Endothelial cell of umbilical vein (primary cell): Measurements from ENCODE around the gene PLXND1. TPM values are rescaled to one million over a fixed set of nuclear protein-coding genes. Genes with fewer than 3 reads are reported as not detected.

Source experiments
- BruUV-seq: library from RNA; stranded (reverse); fragments of 400-500 nt; replicated peaks from 2 replicates; lab custom pipeline; 2021; lab: Mats Ljungman, UMichigan
- CTCF ChIA-PET: fragments of 300-600, 350-600 bp; sonication (Branson Sonifier 250); formaldehyde crosslinking; loops from one replicate; lab custom pipeline; 2021; ENCODE audit warnings: antibody characterized with exemption, inconsistent platforms; lab: Charles Lee
- POLR2A ChIA-PET: fragments of 300-600, 350-600 bp; sonication (Branson Sonifier 250); formaldehyde crosslinking; loops from one replicate; lab custom pipeline; 2021; ENCODE audit warnings: antibody characterized with exemption, inconsistent platforms; lab: Charles Lee
- DNase-seq: peaks from one replicate; pipeline ENCODE4 v3.0.0-alpha.2; 2011; ENCODE audit warnings: low read depth, low spot score
- FAIRE-seq: peaks from 2 replicates; lab custom pipeline; 2011; peaks lifted over from hg19 to GRCh38; lab: Jason Lieb, UNC
- H2AFZ ChIP-seq: 2 replicates; pipeline ENCODE4 v1.6.0; 2012; ENCODE audit warnings: low read depth, low read length, control low read depth, inconsistent platforms
- H3K27ac ChIP-seq: 2 replicates; pipeline ENCODE4 v1.5.1; 2011; ENCODE audit warnings: low read depth, mild to moderate bottlenecking, control low read depth, low read length, moderate library complexity; ENCODE audit not compliant: insufficient read depth
- H3K27me3 ChIP-seq, 2 experiments: 2 replicates each; pipeline versions ENCODE4 v1.6.0 to v1.6.1; 2011; ENCODE audit warnings: low read length in 2 of 2, mixed read lengths in 1 of 2; ENCODE audit not compliant: control insufficient read depth in 2 of 2, insufficient read depth in 2 of 2
- H3K36me3 ChIP-seq, 2 experiments: 2 replicates in 1 of 2; 3 replicates in 1 of 2; pipeline ENCODE4 v1.5.1; 2011; ENCODE audit warnings: low read length in 2 of 2, mild to moderate bottlenecking in 1 of 2, moderate library complexity in 1 of 2; ENCODE audit not compliant: control insufficient read depth in 2 of 2, insufficient read depth in 2 of 2; ENCODE audit errors: extremely low read depth in 1 of 2
- H3K4me1 ChIP-seq: 3 replicates; pipeline ENCODE4 v1.5.1; 2011; ENCODE audit warnings: mild to moderate bottlenecking, low read length; ENCODE audit not compliant: control insufficient read depth, insufficient read depth; ENCODE audit errors: extremely low read depth
- H3K4me2 ChIP-seq: 2 replicates; pipeline ENCODE4 v1.6.1; 2011; ENCODE audit warnings: low read length, control low read depth, mixed read lengths; ENCODE audit not compliant: insufficient read depth
- H3K4me3 ChIP-seq, 3 experiments: fragments of 200-600 bp in 1 of 3; sonication (generic), shearing (Covaris generic) in 1 of 3; replicated peaks in 1 of 3; 2 replicates each; pipeline ENCODE4 v1.5.1; 2011 to 2016; ENCODE audit warnings: control low read depth in 3 of 3, low read length in 3 of 3, mild to moderate bottlenecking in 2 of 3, inconsistent platforms in 1 of 3, low read depth in 1 of 3, moderate library complexity in 1 of 3; ENCODE audit not compliant: insufficient read depth in 1 of 3
- H3K79me2 ChIP-seq: 2 replicates; pipeline ENCODE4 v1.6.0; 2012; ENCODE audit warnings: low read length, inconsistent platforms; ENCODE audit not compliant: control insufficient read depth, insufficient read depth
- H3K9ac ChIP-seq: replicated peaks from 2 replicates; pipeline ENCODE3; 2011; ENCODE audit warnings: low read length, control low read depth; ENCODE audit not compliant: insufficient read depth; ENCODE audit errors: extremely low read depth
- H3K9me1 ChIP-seq: replicated peaks from 3 replicates; pipeline ENCODE4 v1.6.0; 2011; ENCODE audit warnings: mild to moderate bottlenecking, low read length; ENCODE audit not compliant: control insufficient read depth, insufficient read depth; ENCODE audit errors: extremely low read depth
- H3K9me3 ChIP-seq: replicated peaks from 2 replicates; pipeline ENCODE4 v1.5.1; 2012; ENCODE audit warnings: low read length, inconsistent platforms; ENCODE audit not compliant: control insufficient read depth, insufficient read depth
- H4K20me1 ChIP-seq: replicated peaks from 2 replicates; pipeline ENCODE3; 2011; ENCODE audit warnings: mild to moderate bottlenecking, low read length; ENCODE audit not compliant: control insufficient read depth, insufficient read depth; ENCODE audit errors: extremely low read depth
- CTCF ChIP-seq, 2 donors: IDR thresholded peaks; 1 replicate in 1 of 2; 2 replicates in 1 of 2; pipeline ENCODE4 v1.5.1; 2011; ENCODE audit warnings: low read length in 2 of 2, mild to moderate bottlenecking in 2 of 2, moderate library complexity in 2 of 2, control low read depth in 1 of 2, inconsistent platforms in 1 of 2, low read depth in 1 of 2; ENCODE audit not compliant: insufficient read depth in 1 of 2; ENCODE audit errors: extremely low read depth in 1 of 2
- EZH2 ChIP-seq: IDR thresholded peaks from 2 replicates; pipeline ENCODE4 v1.6.1; 2012; ENCODE audit warnings: borderline replicate concordance, low read depth, mild to moderate bottlenecking, moderate library complexity, low read length, inconsistent platforms; ENCODE audit not compliant: severe bottlenecking
- FOS ChIP-seq: IDR thresholded peaks from 2 replicates; pipeline ENCODE4 v1.6.1; 2011; ENCODE audit warnings: mild to moderate bottlenecking, low read length, moderate library complexity, borderline replicate concordance; ENCODE audit not compliant: insufficient read depth
- GATA2 ChIP-seq: IDR thresholded peaks from 2 replicates; pipeline ENCODE4 v1.7.0; 2011; ENCODE audit warnings: low read depth, mild to moderate bottlenecking, moderate library complexity, mixed read lengths, low read length; ENCODE audit not compliant: insufficient read length, insufficient read depth
- JUN ChIP-seq: IDR thresholded peaks from 2 replicates; pipeline ENCODE4 v1.6.1; 2011; ENCODE audit warnings: borderline replicate concordance, low read depth; ENCODE audit not compliant: insufficient read length, insufficient read depth
- MAX ChIP-seq: IDR thresholded peaks from 2 replicates; pipeline ENCODE4 v1.6.1; 2011; ENCODE audit not compliant: insufficient read depth, insufficient read length
- MYC ChIP-seq: IDR thresholded peaks from one replicate; pipeline ENCODE4 v1.6.1; 2011; ENCODE audit warnings: mild to moderate bottlenecking, low read depth, low read length
- POLR2A ChIP-seq: IDR thresholded peaks from 2 replicates; pipeline ENCODE4 v1.6.1; 2012; ENCODE audit warnings: low read depth, mild to moderate bottlenecking, control low read depth, low read length
- POLR2AphosphoS5 ChIP-seq: IDR thresholded peaks from 2 replicates; pipeline ENCODE4 v1.6.1; 2012; ENCODE audit warnings: low read depth, mild to moderate bottlenecking, control low read depth, low read length, moderate library complexity; ENCODE audit not compliant: insufficient read depth
- dilution Hi-C: fragments of 300-500 bp; cut with MboI; formaldehyde crosslinking; loops from one replicate; pipeline ENCODE4 v1.15.0; 2019; ENCODE audit warnings: low sequenced_read_pairs; ENCODE audit not compliant: extremely low pct_ligation_motif_present
- intact Hi-C: fragments of 100-400 bp; cut with micrococcal nuclease; formaldehyde crosslinking; loops from one replicate; pipeline ENCODE4 v1.10.0; 2022
- polyA plus RNA-seq, 4 experiments: library from polyadenylated mRNA; depleted of rRNA in 3 of 4; stranded (reverse) in 3 of 4; unstranded in 1 of 4; fragments of >200 nt; gene quantifications; 2 replicates each; pipeline versions ENCODE4 v1.2.1 to v1.2.3, GENCODE V29; 2011 to 2012; ENCODE audit warnings: missing spikeins in 1 of 4
- total RNA-seq: library from RNA; stranded (reverse); gene quantifications from 2 replicates; pipeline ENCODE4 v1.2.3, GENCODE V29; 2021

Gene PLXND1
- total and polyA plus RNA-seq, 2 donors (not counting 3 experiments of a cell fraction or from before 2014, with no cell fraction given) = 300 to 834 TPM

GRCh38 chr3:129562803-129563202 is 43.7 kb downstream of the PLXND1 start:
- DNase-seq (no peak), FAIRE-seq (no peak)
- no peak overlapping the region for H3K9ac ChIP-seq
- BruUV-seq = no TSS peak
- H4K20me1 ChIP-seq = no peaks in the 10 kb centered on the region
- intact Hi-C loops = loop anchor here (5.0 kb wide), 1 partner anchor 181 kb away; no protein-coding TSS in a partner anchor
- TF ChIP-seq POLR2AphosphoS5 (no peak), JUN (no peak), MAX (no peak), CTCF (IDR thresholded peaks at IDR 0.05; ENCODE audit: extremely low read depth in 1 of 2, insufficient read depth in 1 of 2, low read depth in 1 of 2, low read length in 2 of 2) (no peak), FOS (no peak), EZH2 (no peak), GATA2 (no peak), POLR2A (no peak), MYC (no peak)
- CTCF ChIA-PET = interaction anchor here (1.0 to 6.4 kb wide), 2 partner anchors 71 to 179 kb away, joined by 5 to 80 read pairs; no protein-coding TSS in a partner anchor
- no peak overlapping the region for H3K4me3 ChIP-seq
- peaks cover 25 to 68% of the 10 kb centered on the region in 2 experiments for H3K36me3 ChIP-seq
- no peak overlapping the region for H3K27ac ChIP-seq
- H3K9me1 ChIP-seq = no peaks in the 10 kb centered on the region
- dilution Hi-C loops = no loop called here
- H3K9me3 ChIP-seq = no peaks in the 10 kb centered on the region
- POLR2A ChIA-PET = no interaction called here
- no peak overlapping the region for H2AFZ ChIP-seq
- H3K27me3 ChIP-seq = no peaks in the 10 kb centered on the region
- no peaks in the 10 kb centered on the region for H3K79me2 ChIP-seq
- H3K4me2 ChIP-seq = no peak overlapping the region
- peaks cover 42% of the 10 kb centered on the region for H3K4me1 ChIP-seq
